Spleen (tissue), 7 donors: Measurements from ENCODE around the gene UGT3A2.

ENCODE experiments used
- POLR2A ChIP-seq, 3 donors: fragments of 450-650 bp; IDR thresholded peaks; one replicate each; pipeline ENCODE4 v1.5.1; 2017; ENCODE audit warnings: antibody characterized with exemption in 3 of 3, mild to moderate bottlenecking in 1 of 3
- POLR2AphosphoS5 ChIP-seq, 3 donors: sonication (generic); formaldehyde crosslinking; IDR thresholded peaks; one replicate each; pipeline ENCODE4 v1.5.1; 2017; ENCODE audit warnings: antibody characterized with exemption in 3 of 3
- TF ChIP-seq, protein P1 (sequence below), 11 experiments: fragments of 200-600 bp in 7 of 11; fragments of 450-650 bp in 4 of 11; sonication (generic) in 4 of 11; IDR thresholded peaks in 8 of 11; conservative IDR thresholded peaks in 3 of 11; 1 replicate in 7 of 11; 2 replicates in 4 of 11; pipeline versions ENCODE4 v1.4.0 to v1.8.0; 2016 to 2021; ENCODE audit warnings: antibody characterized with exemption in 11 of 11, inconsistent platforms in 4 of 11, mild to moderate bottlenecking in 1 of 11
- donor health status: DM: no; HTN: no; CAD: no; lungs with moderate emphysema.
- donor health status: DM: no; HTN: no; CAD: no.
- donor health status: DM: no; HTN: no; CAD: no.

DNA sequence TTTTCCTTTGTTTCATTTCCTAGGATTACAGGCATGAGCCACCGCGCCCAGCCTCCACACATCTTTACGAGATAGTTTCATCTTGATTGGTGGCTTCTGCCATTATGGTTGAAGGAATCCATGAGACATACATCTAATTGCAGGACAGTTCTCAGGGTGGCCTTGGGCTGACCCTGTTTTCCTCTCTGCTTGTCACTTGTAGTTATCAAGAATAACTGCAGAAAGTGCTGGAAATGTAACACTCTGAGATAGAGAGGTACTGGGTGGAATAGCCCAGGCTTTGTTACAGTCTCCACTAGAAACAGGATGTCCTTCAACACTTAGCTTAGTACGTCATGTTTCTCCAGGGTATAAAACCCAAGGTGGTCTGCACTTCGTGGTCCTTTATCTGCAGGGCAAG is 10.7 kb downstream of the UGT3A2 start:
- TF ChIP-seq, protein P1, sequence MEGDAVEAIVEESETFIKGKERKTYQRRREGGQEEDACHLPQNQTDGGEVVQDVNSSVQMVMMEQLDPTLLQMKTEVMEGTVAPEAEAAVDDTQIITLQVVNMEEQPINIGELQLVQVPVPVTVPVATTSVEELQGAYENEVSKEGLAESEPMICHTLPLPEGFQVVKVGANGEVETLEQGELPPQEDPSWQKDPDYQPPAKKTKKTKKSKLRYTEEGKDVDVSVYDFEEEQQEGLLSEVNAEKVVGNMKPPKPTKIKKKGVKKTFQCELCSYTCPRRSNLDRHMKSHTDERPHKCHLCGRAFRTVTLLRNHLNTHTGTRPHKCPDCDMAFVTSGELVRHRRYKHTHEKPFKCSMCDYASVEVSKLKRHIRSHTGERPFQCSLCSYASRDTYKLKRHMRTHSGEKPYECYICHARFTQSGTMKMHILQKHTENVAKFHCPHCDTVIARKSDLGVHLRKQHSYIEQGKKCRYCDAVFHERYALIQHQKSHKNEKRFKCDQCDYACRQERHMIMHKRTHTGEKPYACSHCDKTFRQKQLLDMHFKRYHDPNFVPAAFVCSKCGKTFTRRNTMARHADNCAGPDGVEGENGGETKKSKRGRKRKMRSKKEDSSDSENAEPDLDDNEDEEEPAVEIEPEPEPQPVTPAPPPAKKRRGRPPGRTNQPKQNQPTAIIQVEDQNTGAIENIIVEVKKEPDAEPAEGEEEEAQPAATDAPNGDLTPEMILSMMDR (IDR thresholded peaks at IDR 0.05 in 8 of 11, conservative IDR thresholded peaks at IDR 0.05 in 3 of 11): no peak
- TF ChIP-seq POLR2AphosphoS5 (IDR thresholded peaks at IDR 0.05): no peak
- TF ChIP-seq POLR2A (IDR thresholded peaks at IDR 0.05): no peak
